ENCODE results near the gene PTPRO.

PTPRO gene

DNA sequence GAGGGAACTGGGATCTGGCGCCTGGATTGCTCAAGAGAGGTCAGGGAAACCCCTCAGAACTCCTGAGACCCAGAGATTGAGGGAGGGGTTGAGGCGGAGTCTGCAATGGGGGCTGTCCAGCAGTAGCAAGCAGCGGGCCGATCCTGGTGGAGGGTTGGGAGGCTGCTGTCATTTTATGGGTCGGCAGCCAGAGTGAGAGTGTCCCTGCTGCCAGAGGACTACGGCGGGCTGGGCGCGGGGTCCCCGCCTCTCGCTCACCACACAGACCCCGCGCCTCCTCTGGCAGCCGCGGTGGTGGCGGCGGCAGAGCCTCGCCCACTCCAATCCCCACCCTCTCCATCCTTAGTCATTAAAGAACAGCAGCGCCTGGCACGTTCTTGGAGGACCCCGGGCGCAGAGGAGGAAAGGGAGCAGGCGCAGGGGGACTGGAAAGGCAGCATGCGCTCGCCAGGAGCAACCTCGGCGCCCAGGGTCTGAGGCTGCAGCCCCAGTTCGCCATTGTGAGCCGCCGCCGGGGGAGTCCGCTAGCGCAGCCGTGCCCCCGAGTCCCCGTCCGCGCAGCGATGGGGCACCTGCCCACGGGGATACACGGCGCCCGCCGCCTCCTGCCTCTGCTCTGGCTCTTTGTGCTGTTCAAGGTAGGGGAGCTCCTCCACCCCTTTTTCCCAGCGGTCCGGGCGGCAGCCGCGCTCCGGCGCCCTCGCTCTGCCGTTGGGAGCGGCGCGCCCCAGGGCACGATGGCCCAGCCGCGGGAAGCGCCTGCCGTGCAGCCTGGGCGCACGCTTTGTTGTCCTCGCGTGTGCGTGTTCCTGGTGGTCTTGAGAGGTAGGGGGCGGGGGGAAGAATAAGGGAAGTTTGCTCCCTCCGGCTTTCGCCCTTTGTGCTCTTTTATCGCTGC is at the start of gene PTPRO:
TSS of gene PTPRO (plus strand) at position 345 of the 898 bp plus-strand sequence.
- no peak for DNase-seq

DNA sequence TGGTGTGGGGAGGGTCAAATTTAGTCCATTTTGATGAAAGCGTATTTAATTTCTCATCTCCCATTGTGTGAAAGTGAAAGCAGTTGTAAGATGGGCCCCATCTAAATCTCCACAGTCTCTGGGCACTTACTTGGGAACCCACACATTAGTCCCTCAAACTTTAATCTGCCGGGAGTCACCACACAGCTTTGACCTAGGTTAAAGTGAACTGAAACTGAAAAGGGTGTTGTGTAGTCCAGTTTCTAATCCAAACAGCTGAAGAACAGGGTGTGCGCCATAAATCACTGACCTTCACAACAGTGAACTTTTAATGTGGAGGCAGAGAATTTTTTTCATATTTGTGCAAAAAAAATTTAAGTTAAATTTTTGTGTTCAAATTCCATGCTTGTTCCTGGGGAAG is 48.4 kb upstream of the PTPRO start:
- no peak for DNase-seq

DNA sequence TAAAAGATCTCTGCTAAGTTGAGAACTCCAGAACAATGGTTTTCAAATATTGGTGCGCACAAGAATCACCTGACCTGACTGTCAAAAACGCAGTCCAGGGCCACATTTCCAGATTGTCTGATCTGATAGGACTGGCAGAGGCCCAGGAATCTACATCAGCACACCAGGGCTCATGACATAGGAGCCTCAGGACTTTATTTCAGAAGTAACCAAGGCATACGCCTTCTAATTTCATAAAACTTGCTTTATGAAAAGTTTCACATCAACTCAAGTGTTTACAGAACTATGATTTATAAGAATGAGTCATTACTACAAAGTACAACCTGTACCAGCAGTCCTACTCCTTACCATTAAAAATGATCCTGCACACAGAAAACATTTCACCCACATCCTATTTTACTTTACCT is 47.7 kb upstream of the PTPRO start:
- DNase-seq, result no peak

- DNase-seq, result peak in 1 of 2 donors; percentile 27
These were observed 46.1 kb upstream of the PTPRO start for GRCh38 chr12:15276088-15276698.

DNA sequence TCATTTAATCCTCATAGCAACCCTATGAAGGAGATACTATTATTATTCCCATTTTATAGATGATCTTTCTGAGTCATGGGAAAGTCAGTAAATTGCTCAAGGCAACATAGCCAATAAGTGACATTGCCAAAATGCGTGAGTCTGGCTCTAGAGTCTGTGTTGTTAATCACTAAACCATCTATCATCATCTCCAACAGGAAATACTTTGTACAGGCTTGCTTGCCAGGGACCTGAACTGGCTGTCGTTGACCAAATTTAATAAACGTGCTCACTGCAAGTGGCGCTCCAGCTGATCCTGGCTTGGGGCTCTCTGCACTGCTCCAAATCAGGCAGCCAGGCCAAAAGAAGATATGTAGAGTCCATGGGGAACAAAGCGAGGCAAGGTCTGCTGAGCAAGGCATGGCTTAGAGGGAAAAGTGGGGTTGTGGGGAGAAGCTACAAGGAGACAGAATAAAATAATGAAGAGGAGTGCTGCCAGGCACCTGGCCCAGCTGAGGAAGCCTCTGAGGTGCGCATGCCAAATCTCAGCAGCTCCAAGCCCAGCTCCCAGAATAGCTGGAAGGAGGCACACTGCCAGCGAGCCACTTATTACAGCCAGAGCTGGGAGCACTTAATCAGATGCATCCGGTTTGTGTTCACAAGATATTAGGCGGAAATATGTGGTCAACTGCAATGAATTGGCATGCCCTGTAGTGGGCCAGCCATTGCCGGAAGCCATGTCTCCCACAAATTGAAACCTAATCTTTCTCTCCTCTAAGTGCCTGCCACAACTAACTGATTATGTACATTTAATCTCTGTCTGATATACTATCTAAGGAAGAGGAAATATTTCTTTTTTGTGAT is 43.3 kb upstream of the PTPRO start:
- peak in 1 of 2 donors; percentile 29 for DNase-seq

GRCh38 chr12:15280930-15281329 is 41.4 kb upstream of the PTPRO start:
- DNase-seq, result no peak

GRCh38 chr12:15289192-15289591 is 33.1 kb upstream of the PTPRO start:
- peak in 1 of 2 donors; percentile 23 for DNase-seq

- DNase-seq, result no peak
These were observed 28.6 kb upstream of the PTPRO start for GRCh38 chr12:15293731-15294130.

DNA sequence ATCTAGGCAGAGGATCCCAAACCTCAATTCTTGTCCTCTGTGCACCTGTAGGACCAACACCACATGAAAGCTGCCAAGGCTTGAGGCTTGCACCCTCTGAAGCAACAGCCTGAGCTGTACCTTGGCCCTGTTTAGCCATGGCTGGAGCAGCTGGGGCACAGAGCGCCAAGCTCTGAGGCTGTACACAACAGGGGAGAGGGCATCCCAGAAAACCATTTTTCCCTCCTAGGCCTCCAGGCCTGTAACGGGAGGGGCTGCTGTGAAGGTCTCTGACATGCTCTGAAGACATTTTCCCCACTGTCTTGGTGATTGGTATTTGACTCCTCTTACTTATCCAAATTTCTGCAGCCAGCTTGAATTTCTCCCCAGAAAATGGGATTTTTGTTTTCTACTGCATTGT is 22.4 kb upstream of the PTPRO start:
- DNase-seq, result no peak

- DNase-seq, result no peak
These were observed 18.0 kb upstream of the PTPRO start for GRCh38 chr12:15304296-15304695.

DNA sequence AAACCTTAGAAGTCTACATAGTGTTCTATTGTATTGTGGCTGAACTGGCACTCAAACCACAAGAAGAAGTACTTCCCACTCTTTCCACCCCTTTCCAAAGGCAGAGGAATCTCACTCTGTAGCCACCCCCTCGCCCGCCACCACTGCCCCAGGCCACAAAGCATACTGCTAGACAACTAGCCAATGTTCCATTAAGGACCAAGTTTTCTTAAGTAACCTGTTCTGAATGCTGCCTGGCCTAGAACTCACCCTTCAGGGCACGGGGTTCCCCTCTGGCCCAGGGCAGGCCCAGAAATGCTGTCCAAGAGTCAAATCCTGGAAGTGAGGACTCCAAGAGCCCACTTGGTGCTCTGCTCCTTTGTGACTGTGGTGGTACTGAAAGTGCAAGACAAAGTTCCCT is 15.7 kb upstream of the PTPRO start:
- no peak for DNase-seq

GRCh38 chr12:15307079-15307478 is 15.2 kb upstream of the PTPRO start:
- no peak for DNase-seq

GRCh38 chr12:15318841-15319240 is 3.5 kb upstream of the PTPRO start:
- no peak for DNase-seq

DNA sequence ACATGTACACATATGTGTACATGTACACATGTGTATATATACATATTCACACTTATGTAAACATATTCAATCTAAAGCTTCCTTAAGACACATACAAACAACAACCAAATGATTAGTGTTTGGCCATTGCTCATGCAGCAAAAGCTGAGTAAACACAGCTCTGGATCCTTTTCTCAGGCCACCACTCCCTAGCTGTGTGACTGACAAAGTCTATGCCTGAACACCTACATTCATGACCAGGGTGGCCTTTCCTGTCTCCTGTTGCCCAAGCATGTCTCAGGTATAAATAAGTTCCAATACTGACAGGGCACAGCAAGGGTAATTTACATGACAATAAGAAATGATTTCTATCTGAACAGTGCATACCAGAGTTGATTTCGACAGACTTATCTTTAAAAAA is 1.4 kb upstream of the PTPRO start:
- DNase-seq, result no peak

GRCh38 chr12:15323480-15323879 is 1.2 kb downstream of the PTPRO start:
- no peak for DNase-seq

GRCh38 chr12:15329891-15330290 is 7.6 kb downstream of the PTPRO start:
- no peak for DNase-seq

DNA sequence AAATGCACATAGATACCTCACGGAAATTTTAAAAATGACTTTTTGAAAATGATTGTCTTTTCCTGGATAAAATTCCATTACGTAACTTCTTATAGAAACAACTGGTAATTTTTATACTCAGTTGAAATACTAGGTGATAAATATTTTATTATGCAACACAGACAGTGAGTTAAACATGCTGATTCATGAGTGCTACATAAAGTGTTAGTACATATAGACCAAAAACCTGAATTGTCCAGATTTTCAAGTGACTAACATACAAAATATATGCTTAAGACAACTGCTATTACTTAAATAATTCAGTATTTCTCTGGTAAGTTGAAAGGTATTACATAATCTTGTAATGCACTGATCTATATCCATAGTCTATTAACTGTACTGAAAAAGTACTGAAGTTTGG is 11.9 kb downstream of the PTPRO start:
- DNase-seq, result no peak

GRCh38 chr12:15335959-15336358 is 13.7 kb downstream of the PTPRO start:
- no peak for DNase-seq

- DNase-seq, result no peak
These were observed 14.7 kb downstream of the PTPRO start for GRCh38 chr12:15336768-15337553.

DNA sequence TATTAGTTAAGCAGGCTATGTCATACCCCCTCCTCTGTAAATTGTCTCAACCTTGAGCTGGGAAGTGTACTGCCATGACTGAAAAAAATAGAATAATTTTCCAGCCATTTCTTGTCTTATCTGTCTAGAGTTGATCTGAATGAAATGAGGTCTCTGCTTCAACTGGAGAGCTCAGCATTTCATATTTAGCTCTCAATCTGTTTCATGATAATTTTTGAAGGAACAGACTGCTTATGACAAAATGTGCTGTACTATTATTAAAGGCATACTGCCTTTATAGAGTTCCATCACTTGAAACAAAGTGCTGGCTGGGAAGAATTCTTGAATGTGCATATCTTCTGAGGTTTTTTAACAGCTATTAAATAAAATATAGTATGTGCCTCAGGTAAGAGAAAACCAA is 19.1 kb downstream of the PTPRO start:
- DNase-seq, result no peak

- DNase-seq, result no peak
These were observed 22.3 kb downstream of the PTPRO start for GRCh38 chr12:15344561-15344960.

DNA sequence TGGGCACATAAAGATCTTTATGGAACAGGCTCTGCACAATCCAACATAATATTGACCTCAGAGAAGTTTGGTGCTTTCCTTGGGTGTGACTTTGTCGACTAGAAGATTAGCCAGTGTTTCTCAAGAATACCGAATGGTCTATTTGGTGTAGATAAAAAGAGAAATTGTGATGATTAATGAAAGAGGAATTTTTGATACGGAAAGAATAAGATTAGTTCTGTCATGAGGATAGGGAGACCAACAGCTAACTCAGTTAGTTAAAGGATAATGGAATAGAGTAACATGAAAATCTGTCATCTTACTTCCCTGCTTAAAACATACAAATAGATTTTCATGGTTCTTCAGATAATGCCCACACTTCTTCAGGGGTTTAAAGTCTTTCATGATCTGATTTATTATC is 24.2 kb downstream of the PTPRO start:
- DNase-seq, result no peak

DNA sequence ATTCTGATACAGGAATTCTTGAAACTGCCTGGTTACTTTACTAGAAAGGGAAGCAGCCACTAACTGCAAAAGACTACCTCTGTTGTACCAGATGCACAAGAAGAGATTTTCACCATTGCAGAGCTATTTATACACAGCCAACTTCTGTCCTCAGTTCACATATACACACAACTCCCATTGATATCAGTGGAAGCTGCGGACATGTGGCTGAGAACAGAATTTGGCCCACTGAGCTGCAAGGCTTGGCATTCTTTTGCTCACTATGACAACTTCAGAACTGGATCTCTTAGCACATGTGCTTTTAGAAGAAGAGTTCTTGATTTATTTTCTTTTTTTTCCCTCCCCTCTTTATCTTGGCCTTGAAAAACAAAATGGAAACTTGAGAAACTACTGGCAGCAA is 28.3 kb downstream of the PTPRO start:
- DNase-seq, result no peak

Measured in CD4-positive, alpha-beta T cell treated with Interferon alpha-2 for 1 hour (primary cell).